ENCODE results near the gene GAS1.

Gene GAS1

DNA sequence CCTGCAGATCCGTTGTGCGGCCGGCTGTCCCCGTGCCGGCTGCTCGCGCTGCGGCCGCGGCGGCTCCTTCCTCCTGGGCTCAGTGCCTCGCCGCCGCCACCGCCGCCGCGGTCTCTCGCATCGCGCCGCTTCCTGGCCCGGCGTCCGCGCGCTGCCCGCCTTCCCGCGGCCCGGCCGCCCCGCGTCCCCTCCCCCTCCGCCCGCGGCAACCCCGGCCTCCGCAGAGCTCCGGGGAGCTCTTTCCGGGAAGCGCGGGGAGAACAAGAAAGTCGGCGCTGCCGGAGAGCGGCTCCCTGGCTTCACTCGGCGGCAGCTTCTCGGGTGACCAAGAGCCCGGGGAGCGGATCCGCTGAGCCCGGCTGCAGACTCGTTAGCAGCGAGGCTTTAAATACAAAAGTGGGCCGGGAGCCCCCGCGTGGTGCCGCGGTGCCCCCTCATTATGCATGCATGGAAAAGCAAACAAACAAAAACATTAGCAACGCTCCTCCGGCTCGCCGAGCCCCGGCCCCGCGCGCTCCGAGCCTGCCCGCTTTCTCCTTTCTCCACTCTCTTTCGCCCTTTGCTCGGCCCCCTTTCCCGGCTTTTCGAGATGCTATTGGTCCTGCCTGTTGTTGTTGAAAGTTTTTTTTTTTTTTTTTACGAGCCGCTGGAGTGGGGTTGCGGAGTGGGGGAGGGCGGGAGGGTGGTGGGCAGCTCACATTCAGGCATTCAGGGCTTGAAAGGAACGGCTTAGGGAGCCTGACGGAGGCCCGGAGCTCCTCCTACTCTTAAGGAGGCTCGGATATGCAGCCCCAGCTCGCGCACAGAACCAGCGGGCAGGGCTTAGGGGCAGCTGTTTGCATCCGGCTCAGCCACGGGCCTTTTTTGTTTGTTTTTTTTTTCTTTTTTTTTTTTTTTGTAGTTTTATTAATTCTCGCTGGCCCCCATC is at the start of gene GAS1:
TSS of gene GAS1 (minus strand) at position 361 of the 928 bp plus-strand sequence. CDS start 727 bp downstream, outside the sequence.
- DNase-seq: peak in 55 of 56 donors; percentile 32 to 96 (median 85)

GRCh38 chr9:86994231-86994630 is 46.9 kb upstream of the GAS1 start:
- no peak for DNase-seq

DNA sequence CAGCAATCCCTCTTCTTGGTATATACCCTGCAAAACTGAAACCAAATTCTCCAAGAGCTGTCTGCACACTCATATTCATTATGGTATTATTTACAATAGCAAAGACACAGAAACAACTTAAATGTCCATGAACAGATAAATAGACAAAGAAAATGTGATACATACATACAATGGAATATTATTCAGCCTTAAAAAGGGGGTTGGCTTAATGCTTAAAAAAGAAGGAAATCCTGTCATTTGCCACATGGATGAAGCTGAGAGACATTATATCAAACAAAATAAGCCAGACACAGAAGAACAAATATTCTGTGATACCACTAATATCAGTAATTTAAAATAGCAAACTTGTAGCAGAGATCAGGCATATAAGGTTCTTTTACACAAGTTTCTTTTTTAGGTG is 46.5 kb upstream of the GAS1 start:
- no peak for DNase-seq

- no peak for DNase-seq
These were observed 43.8 kb upstream of the GAS1 start for GRCh38 chr9:86991077-86991476.

GRCh38 chr9:86990290-86990689 is 43.0 kb upstream of the GAS1 start:
- DNase-seq: no peak

- DNase-seq: no peak
These were observed 40.6 kb upstream of the GAS1 start for GRCh38 chr9:86987900-86988299.

DNA sequence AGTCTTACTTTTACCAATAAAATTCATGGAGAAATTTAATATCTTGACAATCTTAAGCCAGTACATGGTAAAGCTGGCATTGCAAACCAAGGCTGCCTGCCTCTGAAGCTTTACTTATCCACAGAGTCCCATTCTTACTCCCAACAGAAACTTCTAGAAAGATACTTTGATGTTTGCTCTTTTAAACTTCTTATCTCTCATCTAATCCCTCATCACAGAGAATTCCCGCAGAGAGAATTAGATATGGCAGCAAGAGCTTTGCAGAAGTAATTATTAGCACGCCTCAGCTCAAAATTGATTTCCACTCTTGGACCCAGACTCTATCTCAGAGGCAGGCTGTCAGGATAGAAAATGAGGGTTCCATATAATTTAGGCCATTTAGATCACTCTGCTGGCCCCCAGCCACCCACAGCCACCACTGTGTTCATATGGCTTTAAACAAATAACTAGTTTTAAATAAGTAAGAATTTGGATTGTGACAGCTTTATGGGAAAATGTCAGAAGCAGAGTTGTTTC is 37.9 kb upstream of the GAS1 start:
- no peak for DNase-seq

GRCh38 chr9:86983620-86984259 is 36.4 kb upstream of the GAS1 start:
- no peak for DNase-seq

GRCh38 chr9:86983249-86983619 is 35.9 kb upstream of the GAS1 start:
- DNase-seq: no peak

GRCh38 chr9:86980802-86981201 is 33.5 kb upstream of the GAS1 start:
- DNase-seq: no peak

GRCh38 chr9:86979657-86980056 is 32.4 kb upstream of the GAS1 start:
- DNase-seq: no peak

- no peak for DNase-seq
These were observed 31.7 kb upstream of the GAS1 start for GRCh38 chr9:86978922-86979474.

- DNase-seq: no peak
These were observed 31.1 kb upstream of the GAS1 start for GRCh38 chr9:86978413-86978812.

DNA sequence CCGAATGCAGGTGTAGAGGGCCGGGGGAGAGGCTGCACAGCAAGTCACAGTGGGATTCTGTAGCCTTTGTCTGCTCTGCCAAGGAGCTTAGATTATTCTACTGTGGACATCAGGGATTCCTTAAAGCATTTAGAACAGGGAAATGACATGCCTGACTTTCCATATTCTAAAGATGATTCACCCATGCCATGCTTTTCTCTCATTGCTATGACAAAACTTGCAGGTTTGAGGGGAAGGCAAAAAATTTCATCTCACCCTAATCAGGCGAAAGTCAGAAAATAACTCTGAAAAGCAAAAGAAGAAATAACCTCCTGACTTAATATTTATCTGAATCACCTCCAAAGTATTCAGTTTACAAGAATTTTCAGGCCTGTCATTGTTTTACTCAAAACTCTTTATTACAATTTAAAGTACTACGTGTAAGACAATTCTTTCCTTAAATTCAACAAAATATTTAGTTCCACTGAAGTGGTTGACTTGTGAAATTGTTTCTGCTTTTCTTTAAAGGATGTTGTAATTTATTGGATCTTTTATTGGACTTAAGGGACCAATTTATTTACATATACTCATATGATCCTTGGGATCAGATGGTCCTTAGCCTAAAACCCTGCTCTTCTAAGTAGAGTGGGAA is 30.0 kb upstream of the GAS1 start:
- no peak for DNase-seq

DNA sequence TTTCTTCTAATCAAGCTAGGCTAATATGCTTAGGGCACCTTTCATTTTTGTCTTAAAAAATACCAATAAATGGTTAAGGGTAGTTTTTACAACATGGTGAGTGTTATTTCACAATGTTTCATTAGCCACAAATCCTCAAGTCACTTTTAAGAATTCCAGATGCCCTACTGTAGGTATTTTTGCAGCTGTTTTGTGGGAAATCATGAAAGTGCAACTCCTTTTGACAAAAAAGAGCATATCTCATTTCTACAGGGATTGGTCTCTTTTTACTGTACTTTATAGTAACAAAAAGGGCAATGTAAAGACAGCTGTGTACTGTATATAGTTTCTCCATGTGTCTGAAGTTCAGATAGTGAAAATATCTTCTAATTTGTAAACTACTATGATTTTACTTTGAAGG is 28.3 kb upstream of the GAS1 start:
- no peak for DNase-seq

GRCh38 chr9:86975036-86975435 is 27.7 kb upstream of the GAS1 start:
- DNase-seq: no peak

- DNase-seq: no peak
These were observed 27.1 kb upstream of the GAS1 start for GRCh38 chr9:86974421-86974820.

DNA sequence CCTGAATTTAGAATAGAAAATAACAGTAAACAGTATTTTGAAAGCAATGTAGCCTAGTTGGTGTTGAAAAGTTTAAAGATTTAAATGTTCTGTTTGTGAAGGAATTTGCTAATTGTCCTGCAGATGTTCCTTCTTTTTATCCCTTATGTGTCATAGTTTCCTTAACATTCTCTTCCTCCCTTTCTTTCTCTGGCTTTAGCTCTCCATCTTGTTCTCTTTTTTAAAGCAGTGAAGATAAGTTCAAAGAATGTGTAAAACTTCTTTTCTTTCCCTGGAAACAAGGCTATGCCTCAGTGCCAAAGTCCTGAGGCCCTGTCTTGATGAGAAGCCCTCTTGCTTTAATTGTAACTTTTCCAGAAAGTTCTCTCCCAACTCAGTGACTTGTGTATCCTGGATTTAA is 24.4 kb upstream of the GAS1 start:
- DNase-seq: no peak

DNA sequence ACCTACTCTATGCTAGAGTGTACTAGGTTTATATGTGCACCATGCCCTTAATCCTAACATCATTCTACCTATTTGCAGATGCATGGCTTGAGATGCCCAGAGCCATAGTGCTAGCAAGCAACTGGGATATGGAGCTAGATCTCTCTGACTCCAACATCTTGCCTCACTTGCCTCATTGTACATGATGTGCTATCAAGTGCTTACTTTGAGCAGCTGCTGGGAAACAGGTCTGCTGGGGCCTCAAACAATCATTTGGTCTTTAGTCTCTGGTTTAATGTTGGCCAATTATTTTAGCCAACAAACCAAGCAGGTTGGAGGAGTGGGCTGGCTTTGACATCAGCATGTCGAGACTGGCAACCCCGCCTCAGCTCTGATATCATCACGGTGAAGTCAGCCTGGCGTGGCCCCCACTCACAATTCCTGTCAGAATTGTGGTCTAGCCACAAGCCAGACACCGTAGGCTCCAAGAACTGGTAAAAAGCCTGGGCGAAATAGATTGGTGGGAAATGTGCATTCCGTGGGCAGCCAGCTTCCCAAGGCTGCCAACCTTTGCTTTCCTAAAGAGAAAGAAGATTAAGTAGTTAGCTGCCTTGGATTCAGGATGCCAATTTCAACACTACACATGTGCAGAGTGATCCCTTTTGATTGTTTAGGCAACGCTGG is 21.1 kb upstream of the GAS1 start:
- DNase-seq: no peak

DNA sequence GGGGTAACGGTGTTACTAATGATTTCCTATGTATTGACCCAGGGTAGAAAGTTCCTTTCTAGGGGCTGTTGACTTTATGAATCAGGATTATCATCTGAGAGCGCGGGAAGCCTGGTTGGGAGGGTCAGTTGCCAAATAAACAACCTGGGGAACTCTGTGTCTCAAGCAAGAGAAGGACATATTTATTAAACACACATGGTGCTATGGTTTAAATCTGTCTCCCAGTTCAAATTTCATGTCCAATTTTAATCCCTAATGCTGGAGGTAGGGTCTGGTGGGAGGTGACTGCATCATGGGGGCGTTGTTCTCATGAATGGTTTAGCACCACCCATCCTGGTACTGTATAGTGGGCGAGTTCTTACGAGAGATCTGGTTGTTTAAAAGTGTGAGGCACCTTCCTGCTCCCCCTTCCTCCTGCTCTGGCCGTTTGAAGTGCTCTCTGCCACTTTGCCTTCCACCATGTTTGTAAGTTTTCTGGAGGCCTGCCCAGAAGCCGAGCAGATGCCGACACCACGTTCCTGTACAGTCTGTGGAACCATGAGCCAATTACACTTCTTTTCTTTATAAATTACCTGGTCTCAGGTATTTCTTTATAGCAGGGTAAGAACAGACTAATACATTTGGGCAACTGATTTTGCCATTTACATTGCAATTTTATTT is 19.7 kb upstream of the GAS1 start:
- no peak for DNase-seq

Measured in nucleus accumbens (tissue), 56 donors.